Tongue (tissue), 2 donors: Measurements from ENCODE around the gene XAGE1B. TPM values are rescaled to one million over a fixed set of nuclear protein-coding genes. Genes with fewer than 3 reads are reported as not detected.
"Not testable (repeated sequence)": the region's sequence is repeated elsewhere in the genome, so short reads cannot be mapped to it uniquely, and the experiment has no call there.

Source experiments
- DNase-seq: peaks from one replicate; pipeline ENCODE4 v3.0.0-alpha.2; 2015
- total RNA-seq: library from RNA; depleted of rRNA; stranded (reverse); fragments of >200 nt; gene quantifications from one replicate; pipeline ENCODE4 v1.2.3, GENCODE V29; 2014

XAGE1B gene
- total RNA-seq = not detected

GRCh38 chrX:52516987-52517325 is at the start of gene XAGE1B:
Gene XAGE1B (minus strand): TSS chrX:52517063. CDS start chrX:52515527, 1,536 bp downstream.
- DNase-seq = not testable (repeated sequence)

- no peak for DNase-seq
Observed at GRCh38 chrX:52563105-52563504, 46.2 kb upstream of the XAGE1B start.

GRCh38 chrX:52558140-52558539 is 41.3 kb upstream of the XAGE1B start:
- no peak for DNase-seq

- DNase-seq = no peak
Observed at GRCh38 chrX:52556741-52557140, 39.9 kb upstream of the XAGE1B start.

GRCh38 chrX:52553995-52554642 is 37.3 kb upstream of the XAGE1B start:
- DNase-seq = no peak

- DNase-seq = not testable (repeated sequence)
Observed at GRCh38 chrX:52548769-52549168, 31.9 kb upstream of the XAGE1B start.

GRCh38 chrX:52544147-52544840 is 27.4 kb upstream of the XAGE1B start:
- DNase-seq = no peak

- DNase-seq = no peak
Observed at GRCh38 chrX:52542311-52542710, 25.4 kb upstream of the XAGE1B start.

- DNase-seq = not testable (repeated sequence)
Observed at GRCh38 chrX:52541051-52541450, 24.2 kb upstream of the XAGE1B start.

GRCh38 chrX:52516110-52516986 is 515 bp downstream of the XAGE1B start:
- not testable (repeated sequence) for DNase-seq

- not testable (repeated sequence) for DNase-seq
Observed at GRCh38 chrX:52511126-52511525, 5.7 kb downstream of the XAGE1B start.

- DNase-seq = no peak
Observed at GRCh38 chrX:52509916-52510315, 6.9 kb downstream of the XAGE1B start.

- no peak for DNase-seq
Observed at GRCh38 chrX:52507331-52507730, 9.5 kb downstream of the XAGE1B start.

GRCh38 chrX:52504551-52504950 is 12.3 kb downstream of the XAGE1B start:
- DNase-seq = no peak

- DNase-seq = not testable (repeated sequence)
Observed at GRCh38 chrX:52501362-52501761, 15.5 kb downstream of the XAGE1B start.

- DNase-seq = not testable (repeated sequence)
Observed at GRCh38 chrX:52496419-52496772, 20.5 kb downstream of the XAGE1B start.

GRCh38 chrX:52495545-52496418 is 21.1 kb downstream of the XAGE1B start, which contains the start of gene XAGE1A:
Gene XAGE1A (plus strand): TSS chrX:52495808. CDS start chrX:52497362, 1,554 bp downstream.
- DNase-seq = not testable (repeated sequence)

GRCh38 chrX:52471301-52471700 is 45.6 kb downstream of the XAGE1B start:
- not testable (repeated sequence) for DNase-seq
